ENCODE data around the gene CSE1L. TPM values are rescaled to one million over a fixed set of nuclear protein-coding genes. Genes with fewer than 3 reads are reported as not detected.
A peak's percentile ranks its signal among the peaks of the same experiment; 100 is the strongest.

Gene CSE1L
- total and polyA plus RNA-seq, 2 experiments from 2014 or later = 163 to 326 TPM

- Mint-ChIP-seq H3K4me1 (no peaks in the 10 kb centered on the region), H3K27ac (no peak overlapping the region), H3K27me3 (ENCODE audit: insufficient read depth, low read depth, poor library complexity) (no peaks in the 10 kb centered on the region), H3K4me3 (no peak overlapping the region), H3K9me3 (no peaks in the 10 kb centered on the region), H3K36me3 (ENCODE audit: low read depth) (peaks cover 25% of the 10 kb centered on the region; the same call in 2 of the 3 replicates)
- H3K36me3 ChIP-seq (ENCODE audit: insufficient read depth) = peaks cover 23% of the 10 kb centered on the region
- H3F3A ChIP-seq (replicated peaks; ENCODE audit: low read depth) = no peaks in the 10 kb centered on the region
- ATAC-seq (no peak), DNase-seq (ENCODE audit: low spot score) (no peak)
- no peak overlapping the region for H3K4me3 ChIP-seq
- H3K27me3 ChIP-seq (ENCODE audit: insufficient read depth) = no peaks in the 10 kb centered on the region
- no peaks in the 10 kb centered on the region for H3K9me2 ChIP-seq (ENCODE audit: insufficient read depth)
- H3K27ac ChIP-seq (ENCODE audit: low read depth) = peak overlapping the region; percentile 53
- no peaks in the 10 kb centered on the region for H3K4me1 ChIP-seq (ENCODE audit: insufficient read depth)
- no peak overlapping the region for H3K4me2 ChIP-seq
- H2AFZ ChIP-seq = no peak overlapping the region
- peaks cover 57% of the 10 kb centered on the region for H3K79me2 ChIP-seq (replicated peaks; ENCODE audit: insufficient read depth)
- H4K20me1 ChIP-seq (replicated peaks; ENCODE audit: insufficient read depth) = peaks cover 31% of the 10 kb centered on the region; the same call in 1 of the 2 replicates
- TF ChIP-seq, protein P1, sequence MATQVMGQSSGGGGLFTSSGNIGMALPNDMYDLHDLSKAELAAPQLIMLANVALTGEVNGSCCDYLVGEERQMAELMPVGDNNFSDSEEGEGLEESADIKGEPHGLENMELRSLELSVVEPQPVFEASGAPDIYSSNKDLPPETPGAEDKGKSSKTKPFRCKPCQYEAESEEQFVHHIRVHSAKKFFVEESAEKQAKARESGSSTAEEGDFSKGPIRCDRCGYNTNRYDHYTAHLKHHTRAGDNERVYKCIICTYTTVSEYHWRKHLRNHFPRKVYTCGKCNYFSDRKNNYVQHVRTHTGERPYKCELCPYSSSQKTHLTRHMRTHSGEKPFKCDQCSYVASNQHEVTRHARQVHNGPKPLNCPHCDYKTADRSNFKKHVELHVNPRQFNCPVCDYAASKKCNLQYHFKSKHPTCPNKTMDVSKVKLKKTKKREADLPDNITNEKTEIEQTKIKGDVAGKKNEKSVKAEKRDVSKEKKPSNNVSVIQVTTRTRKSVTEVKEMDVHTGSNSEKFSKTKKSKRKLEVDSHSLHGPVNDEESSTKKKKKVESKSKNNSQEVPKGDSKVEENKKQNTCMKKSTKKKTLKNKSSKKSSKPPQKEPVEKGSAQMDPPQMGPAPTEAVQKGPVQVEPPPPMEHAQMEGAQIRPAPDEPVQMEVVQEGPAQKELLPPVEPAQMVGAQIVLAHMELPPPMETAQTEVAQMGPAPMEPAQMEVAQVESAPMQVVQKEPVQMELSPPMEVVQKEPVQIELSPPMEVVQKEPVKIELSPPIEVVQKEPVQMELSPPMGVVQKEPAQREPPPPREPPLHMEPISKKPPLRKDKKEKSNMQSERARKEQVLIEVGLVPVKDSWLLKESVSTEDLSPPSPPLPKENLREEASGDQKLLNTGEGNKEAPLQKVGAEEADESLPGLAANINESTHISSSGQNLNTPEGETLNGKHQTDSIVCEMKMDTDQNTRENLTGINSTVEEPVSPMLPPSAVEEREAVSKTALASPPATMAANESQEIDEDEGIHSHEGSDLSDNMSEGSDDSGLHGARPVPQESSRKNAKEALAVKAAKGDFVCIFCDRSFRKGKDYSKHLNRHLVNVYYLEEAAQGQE (IDR thresholded peaks at IDR 0.05; ENCODE audit: unreplicated experiment) = no peak
- TF ChIP-seq ZNF114 (CRISPR knock-in tag; IDR thresholded peaks at IDR 0.05) (no peak), POLR2AphosphoS5 (IDR thresholded peaks at IDR 0.05; ENCODE audit: low read depth) (no peak), EZH2phosphoT487 (IDR thresholded peaks at IDR 0.05; ENCODE audit: unreplicated experiment) (no peak), NANOG (IDR thresholded peaks at IDR 0.05; ENCODE audit: borderline replicate concordance) (no peak), EZH2 (IDR thresholded peaks at IDR 0.05; ENCODE audit: low read depth, unreplicated experiment) (no peak), STAT1 (IDR thresholded peaks at IDR 0.05; ENCODE audit: unreplicated experiment) (no peak), JUNB (IDR thresholded peaks at IDR 0.05; ENCODE audit: unreplicated experiment) (no peak), CTCF (conservative IDR thresholded peaks at IDR 0.05; ENCODE audit: low read depth in 2 of 2) (no peak), ZNF331 (CRISPR knock-in tag; IDR thresholded peaks at IDR 0.05; ENCODE audit: low read depth) (no peak), CREB1 (CRISPR knock-in tag; IDR thresholded peaks at IDR 0.05; ENCODE audit: low read depth) (no peak)
- TF ChIP-seq, protein P2, sequence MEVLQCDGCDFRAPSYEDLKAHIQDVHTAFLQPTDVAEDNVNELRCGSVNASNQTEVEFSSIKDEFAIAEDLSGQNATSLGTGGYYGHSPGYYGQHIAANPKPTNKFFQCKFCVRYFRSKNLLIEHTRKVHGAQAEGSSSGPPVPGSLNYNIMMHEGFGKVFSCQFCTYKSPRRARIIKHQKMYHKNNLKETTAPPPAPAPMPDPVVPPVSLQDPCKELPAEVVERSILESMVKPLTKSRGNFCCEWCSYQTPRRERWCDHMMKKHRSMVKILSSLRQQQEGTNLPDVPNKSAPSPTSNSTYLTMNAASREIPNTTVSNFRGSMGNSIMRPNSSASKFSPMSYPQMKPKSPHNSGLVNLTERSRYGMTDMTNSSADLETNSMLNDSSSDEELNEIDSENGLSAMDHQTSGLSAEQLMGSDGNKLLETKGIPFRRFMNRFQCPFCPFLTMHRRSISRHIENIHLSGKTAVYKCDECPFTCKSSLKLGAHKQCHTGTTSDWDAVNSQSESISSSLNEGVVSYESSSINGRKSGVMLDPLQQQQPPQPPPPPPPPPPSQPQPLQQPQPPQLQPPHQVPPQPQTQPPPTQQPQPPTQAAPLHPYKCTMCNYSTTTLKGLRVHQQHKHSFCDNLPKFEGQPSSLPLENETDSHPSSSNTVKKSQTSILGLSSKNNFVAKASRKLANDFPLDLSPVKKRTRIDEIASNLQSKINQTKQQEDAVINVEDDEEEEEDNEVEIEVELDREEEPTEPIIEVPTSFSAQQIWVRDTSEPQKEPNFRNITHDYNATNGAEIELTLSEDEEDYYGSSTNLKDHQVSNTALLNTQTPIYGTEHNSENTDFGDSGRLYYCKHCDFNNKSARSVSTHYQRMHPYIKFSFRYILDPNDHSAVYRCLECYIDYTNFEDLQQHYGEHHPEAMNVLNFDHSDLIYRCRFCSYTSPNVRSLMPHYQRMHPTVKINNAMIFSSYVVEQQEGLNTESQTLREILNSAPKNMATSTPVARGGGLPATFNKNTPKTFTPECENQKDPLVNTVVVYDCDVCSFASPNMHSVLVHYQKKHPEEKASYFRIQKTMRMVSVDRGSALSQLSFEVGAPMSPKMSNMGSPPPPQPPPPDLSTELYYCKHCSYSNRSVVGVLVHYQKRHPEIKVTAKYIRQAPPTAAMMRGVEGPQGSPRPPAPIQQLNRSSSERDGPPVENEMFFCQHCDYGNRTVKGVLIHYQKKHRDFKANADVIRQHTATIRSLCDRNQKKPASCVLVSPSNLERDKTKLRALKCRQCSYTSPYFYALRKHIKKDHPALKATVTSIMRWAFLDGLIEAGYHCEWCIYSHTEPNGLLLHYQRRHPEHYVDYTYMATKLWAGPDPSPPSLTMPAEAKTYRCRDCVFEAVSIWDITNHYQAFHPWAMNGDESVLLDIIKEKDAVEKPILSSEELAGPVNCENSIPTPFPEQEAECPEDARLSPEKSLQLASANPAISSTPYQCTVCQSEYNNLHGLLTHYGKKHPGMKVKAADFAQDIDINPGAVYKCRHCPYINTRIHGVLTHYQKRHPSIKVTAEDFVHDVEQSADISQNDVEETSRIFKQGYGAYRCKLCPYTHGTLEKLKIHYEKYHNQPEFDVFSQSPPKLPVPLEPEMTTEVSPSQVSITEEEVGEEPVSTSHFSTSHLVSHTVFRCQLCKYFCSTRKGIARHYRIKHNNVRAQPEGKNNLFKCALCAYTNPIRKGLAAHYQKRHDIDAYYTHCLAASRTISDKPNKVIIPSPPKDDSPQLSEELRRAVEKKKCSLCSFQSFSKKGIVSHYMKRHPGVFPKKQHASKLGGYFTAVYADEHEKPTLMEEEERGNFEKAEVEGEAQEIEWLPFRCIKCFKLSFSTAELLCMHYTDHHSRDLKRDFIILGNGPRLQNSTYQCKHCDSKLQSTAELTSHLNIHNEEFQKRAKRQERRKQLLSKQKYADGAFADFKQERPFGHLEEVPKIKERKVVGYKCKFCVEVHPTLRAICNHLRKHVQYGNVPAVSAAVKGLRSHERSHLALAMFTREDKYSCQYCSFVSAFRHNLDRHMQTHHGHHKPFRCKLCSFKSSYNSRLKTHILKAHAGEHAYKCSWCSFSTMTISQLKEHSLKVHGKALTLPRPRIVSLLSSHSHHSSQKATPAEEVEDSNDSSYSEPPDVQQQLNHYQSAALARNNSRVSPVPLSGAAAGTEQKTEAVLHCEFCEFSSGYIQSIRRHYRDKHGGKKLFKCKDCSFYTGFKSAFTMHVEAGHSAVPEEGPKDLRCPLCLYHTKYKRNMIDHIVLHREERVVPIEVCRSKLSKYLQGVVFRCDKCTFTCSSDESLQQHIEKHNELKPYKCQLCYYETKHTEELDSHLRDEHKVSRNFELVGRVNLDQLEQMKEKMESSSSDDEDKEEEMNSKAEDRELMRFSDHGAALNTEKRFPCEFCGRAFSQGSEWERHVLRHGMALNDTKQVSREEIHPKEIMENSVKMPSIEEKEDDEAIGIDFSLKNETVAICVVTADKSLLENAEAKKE (CRISPR knock-in tag; IDR thresholded peaks at IDR 0.05) = no peak
- TF ChIP-seq, protein P3, sequence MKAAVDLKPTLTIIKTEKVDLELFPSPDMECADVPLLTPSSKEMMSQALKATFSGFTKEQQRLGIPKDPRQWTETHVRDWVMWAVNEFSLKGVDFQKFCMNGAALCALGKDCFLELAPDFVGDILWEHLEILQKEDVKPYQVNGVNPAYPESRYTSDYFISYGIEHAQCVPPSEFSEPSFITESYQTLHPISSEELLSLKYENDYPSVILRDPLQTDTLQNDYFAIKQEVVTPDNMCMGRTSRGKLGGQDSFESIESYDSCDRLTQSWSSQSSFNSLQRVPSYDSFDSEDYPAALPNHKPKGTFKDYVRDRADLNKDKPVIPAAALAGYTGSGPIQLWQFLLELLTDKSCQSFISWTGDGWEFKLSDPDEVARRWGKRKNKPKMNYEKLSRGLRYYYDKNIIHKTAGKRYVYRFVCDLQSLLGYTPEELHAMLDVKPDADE (IDR thresholded peaks at IDR 0.05) = no peak
Observed at GRCh38 chr20:49140834-49141233, 94.7 kb downstream of the CSE1L start.
